Measurements from ENCODE around the gene ZDHHC19.

The ZDHHC19 gene

GRCh38 chr3:196150481-196150880, 60.7 kb downstream of the ZDHHC19 start:
- no peak for DNase-seq (ENCODE audit: low read depth in 2 of 2, low spot score in 1 of 2)

DNA sequence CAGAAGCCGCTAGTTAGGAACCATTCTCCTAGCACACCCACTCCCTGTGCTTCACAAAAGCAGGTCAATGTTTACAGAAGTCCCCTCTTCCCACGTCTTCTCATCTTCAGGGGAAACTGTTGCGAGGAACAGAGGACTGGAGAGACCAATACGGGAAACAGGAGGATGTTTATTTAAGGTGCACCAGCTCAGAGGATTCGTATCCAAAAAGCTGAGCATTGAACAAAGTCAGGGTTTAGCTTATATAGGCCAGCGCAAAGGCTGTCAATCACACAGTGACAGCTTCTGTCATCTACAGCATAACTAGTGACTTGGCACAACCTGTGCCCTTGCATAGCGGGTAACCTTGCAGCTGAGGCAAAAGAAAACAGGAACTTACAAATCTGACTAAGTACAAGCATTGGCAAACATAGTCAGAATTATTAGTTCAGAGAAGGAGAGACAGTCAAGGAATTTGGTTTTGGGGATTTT, 61.3 kb downstream of the ZDHHC19 start:
- DNase-seq (ENCODE audit: low read depth in 2 of 2, low spot score in 1 of 2): no peak

- DNase-seq (ENCODE audit: low read depth in 2 of 2, low spot score in 1 of 2): no peak
These were observed 61.8 kb downstream of the ZDHHC19 start for GRCh38 chr3:196149375-196149774.
